ENCODE measurements around the gene ADAR.
"Not testable (repeated sequence)": the region's sequence is repeated elsewhere in the genome, so short reads cannot be mapped to it uniquely, and the experiment has no call there.

ADAR gene, protein sequence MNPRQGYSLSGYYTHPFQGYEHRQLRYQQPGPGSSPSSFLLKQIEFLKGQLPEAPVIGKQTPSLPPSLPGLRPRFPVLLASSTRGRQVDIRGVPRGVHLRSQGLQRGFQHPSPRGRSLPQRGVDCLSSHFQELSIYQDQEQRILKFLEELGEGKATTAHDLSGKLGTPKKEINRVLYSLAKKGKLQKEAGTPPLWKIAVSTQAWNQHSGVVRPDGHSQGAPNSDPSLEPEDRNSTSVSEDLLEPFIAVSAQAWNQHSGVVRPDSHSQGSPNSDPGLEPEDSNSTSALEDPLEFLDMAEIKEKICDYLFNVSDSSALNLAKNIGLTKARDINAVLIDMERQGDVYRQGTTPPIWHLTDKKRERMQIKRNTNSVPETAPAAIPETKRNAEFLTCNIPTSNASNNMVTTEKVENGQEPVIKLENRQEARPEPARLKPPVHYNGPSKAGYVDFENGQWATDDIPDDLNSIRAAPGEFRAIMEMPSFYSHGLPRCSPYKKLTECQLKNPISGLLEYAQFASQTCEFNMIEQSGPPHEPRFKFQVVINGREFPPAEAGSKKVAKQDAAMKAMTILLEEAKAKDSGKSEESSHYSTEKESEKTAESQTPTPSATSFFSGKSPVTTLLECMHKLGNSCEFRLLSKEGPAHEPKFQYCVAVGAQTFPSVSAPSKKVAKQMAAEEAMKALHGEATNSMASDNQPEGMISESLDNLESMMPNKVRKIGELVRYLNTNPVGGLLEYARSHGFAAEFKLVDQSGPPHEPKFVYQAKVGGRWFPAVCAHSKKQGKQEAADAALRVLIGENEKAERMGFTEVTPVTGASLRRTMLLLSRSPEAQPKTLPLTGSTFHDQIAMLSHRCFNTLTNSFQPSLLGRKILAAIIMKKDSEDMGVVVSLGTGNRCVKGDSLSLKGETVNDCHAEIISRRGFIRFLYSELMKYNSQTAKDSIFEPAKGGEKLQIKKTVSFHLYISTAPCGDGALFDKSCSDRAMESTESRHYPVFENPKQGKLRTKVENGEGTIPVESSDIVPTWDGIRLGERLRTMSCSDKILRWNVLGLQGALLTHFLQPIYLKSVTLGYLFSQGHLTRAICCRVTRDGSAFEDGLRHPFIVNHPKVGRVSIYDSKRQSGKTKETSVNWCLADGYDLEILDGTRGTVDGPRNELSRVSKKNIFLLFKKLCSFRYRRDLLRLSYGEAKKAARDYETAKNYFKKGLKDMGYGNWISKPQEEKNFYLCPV

DNA sequence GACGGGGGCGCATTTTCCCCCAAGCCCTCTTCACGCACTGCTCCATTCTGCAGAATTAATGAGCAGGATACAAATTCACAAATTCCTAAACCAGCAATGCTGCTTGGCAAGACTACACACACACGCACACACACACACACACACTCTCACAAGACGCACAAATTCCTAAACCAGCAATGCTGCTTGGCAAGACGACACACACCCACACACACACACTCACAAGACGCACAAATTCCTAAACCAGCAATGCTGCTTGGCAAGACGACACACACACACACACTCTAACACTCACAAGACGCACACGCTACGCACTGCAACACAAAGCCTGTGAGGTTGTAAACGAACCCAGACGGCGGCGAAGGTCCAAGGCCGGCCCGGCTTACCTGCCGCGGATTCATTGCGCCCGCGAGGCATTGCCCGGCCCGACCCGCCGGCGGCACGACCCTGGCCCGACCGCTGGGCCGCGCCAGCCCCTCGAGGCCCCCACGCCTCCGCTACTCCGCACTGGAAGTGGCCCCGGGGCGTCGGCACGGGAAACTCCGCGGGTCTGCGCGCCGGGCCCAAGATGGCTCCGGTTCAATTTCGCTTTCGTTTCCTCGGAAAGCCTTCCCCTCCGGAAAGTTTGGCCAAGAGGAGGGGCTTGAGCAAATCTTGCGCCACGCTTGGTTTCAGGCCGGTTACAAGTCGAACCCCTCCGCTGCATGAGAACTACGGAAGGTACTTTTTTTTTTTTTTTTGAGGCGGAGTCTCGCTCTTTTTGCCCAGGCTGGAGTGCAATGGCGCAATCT is at the start of gene ADAR:
Gene ADAR, minus strand, starts transcription at position 578 of the 788 bp plus-strand sequence. Its CDS starts 180 bp downstream, at position 398.
- TF ChIP-seq, protein P1, sequence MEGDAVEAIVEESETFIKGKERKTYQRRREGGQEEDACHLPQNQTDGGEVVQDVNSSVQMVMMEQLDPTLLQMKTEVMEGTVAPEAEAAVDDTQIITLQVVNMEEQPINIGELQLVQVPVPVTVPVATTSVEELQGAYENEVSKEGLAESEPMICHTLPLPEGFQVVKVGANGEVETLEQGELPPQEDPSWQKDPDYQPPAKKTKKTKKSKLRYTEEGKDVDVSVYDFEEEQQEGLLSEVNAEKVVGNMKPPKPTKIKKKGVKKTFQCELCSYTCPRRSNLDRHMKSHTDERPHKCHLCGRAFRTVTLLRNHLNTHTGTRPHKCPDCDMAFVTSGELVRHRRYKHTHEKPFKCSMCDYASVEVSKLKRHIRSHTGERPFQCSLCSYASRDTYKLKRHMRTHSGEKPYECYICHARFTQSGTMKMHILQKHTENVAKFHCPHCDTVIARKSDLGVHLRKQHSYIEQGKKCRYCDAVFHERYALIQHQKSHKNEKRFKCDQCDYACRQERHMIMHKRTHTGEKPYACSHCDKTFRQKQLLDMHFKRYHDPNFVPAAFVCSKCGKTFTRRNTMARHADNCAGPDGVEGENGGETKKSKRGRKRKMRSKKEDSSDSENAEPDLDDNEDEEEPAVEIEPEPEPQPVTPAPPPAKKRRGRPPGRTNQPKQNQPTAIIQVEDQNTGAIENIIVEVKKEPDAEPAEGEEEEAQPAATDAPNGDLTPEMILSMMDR (IDR thresholded peaks at IDR 0.05): no peak
- peak; percentile 95 for DNase-seq (ENCODE audit: low spot score)
- H3K27ac ChIP-seq: peak within 1 kb of the TSS; percentile 99
- H3K4me3 ChIP-seq: peak within 1 kb of the TSS; percentile 97

DNA sequence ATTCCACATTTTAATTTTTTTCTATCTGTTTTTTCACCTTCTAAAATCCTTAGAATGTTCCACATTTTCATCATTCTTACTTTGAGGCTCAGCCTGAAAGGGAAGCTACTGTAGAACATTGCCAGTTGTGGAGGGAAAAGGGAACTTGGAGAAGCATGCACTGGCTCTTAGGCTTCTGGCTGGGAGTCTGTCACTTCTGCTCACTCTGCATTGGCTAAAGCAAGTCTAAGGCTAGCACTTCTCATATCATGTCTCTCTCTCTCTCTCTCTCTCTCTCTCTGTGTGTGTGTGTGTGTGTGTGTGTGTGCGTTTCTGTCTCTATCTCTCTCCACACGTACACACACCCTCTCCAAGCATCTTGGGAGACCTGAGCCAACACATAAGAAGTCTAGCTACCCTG is 49.6 kb upstream of the ADAR start:
- Histone ChIP-seq H3K4me3 (no peak overlapping the region), H3K27ac (no peak overlapping the region)
- TF ChIP-seq, protein P1 (IDR thresholded peaks at IDR 0.05): no peak
- no peak for DNase-seq (ENCODE audit: low spot score)

DNA sequence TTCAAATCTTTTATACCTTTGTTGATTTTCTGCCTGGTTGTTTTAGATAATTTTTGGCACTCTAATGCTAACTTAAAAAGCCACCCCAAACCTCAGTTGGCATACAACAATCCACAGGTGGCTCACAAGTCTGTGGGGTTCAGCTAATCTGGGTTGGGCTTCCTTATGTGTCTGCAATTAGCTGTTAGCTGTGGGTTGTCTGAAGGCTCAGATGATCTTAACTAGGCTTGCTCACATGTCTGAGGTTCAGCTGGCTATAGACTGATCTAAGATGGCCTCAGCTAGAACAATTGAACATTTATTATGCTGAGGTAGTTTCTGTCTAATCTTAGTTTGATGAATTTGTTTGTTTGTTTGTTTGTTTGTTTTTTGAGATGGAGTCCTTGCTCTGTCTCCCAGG is 44.9 kb upstream of the ADAR start:
- no peak overlapping the region for H3K27ac ChIP-seq
- no peak for DNase-seq (ENCODE audit: low spot score)
- H3K4me3 ChIP-seq: no peak overlapping the region
- TF ChIP-seq, protein P1 (IDR thresholded peaks at IDR 0.05): no peak

DNA sequence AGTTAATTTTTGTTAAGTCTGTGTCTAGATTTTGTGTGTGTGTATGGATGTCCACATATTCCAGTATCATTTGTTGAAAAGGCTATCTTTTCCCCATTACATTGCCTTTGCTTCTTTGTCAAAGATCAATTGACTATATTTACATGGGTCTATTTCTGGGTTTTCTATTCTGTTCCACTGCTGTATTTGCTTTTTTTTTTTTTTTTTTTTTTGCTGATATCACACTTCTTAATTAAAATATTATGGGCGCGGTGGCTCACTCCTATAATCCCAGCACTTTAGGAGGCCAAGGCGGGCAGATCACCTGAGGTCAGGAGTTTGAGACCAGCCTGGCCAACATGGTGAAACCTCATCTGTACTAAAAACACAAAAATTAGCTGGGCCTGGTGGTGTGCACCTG is 36.7 kb upstream of the ADAR start:
- H3K4me3 ChIP-seq; DNase-seq (ENCODE audit: low spot score); H3K27ac ChIP-seq: not testable (repeated sequence)

DNA sequence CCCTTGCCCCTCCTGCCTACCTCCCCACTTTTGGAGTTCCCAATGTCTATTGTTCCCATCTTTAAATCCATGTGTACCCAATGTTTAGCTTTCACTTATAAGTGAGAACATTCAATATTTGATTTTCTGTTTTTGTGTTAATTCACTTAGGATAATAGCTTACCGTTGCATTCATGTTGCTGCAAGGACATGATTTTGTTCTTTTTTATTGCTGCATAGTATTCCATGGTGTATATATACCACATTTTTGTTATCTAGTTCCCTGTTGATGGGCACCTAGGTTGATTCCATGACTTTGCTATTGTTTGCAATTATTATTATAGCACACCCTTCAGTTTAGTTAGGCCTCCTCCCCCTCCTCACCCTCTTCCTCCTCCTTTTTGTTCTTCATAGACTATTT is 33.5 kb upstream of the ADAR start:
- H3K4me3 ChIP-seq: no peak overlapping the region
- DNase-seq (ENCODE audit: low spot score): no peak
- TF ChIP-seq, protein P1 (IDR thresholded peaks at IDR 0.05): no peak
- no peak overlapping the region for H3K27ac ChIP-seq

DNA sequence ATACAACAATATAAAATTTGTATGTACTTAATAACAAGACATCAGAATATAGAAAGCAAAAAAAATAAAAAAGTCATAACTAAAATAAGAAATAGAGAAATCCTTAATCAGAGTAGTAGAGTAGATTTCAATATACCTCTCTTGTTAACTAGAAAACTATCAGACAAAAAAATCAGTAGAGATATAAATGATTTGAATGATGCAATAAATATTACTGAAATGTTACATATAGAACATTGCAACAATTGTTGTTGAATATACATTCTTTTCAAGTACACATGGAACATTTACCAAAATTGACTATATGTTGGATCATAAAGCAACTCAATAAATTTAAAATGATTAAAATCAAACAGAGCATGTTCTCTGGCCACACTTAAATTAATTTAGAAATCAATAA is 31.9 kb upstream of the ADAR start:
- Histone ChIP-seq H3K4me3 (no peak overlapping the region), H3K27ac (no peak overlapping the region)
- DNase-seq (ENCODE audit: low spot score): no peak
- TF ChIP-seq, protein P1 (IDR thresholded peaks at IDR 0.05): no peak
